SK-N-MC (cell line): ENCODE measurements around the gene ERG28.

Experiments used
- DNase-seq: peaks from one replicate; pipeline ENCODE4 v3.0.0-alpha.2; 2011; ENCODE audit warnings: low read depth, low spot score
- H3K27ac ChIP-seq: fragments of 200-600 bp; sonication (generic); 2 replicates; pipeline ENCODE4 v1.5.1; 2016; ENCODE audit warnings: mixed run types
- H3K36me3 ChIP-seq: fragments of 200-600 bp; sonication (generic); 2 replicates; pipeline ENCODE4 v1.6.1; 2017; ENCODE audit warnings: antibody characterized with exemption, low read length, mixed read lengths; ENCODE audit not compliant: insufficient read depth
- H3K4me3 ChIP-seq: fragments of 200-600 bp; sonication (generic); 2 replicates; pipeline ENCODE4 v1.5.1; 2016
- H3K9ac ChIP-seq: fragments of 200-600 bp; sonication (generic); 2 replicates; pipeline ENCODE4 v1.8.0; 2017; ENCODE audit warnings: mixed run types, mixed read lengths; ENCODE audit not compliant: insufficient read length
- H3K9me3 ChIP-seq: fragments of 200-600 bp; sonication (generic); 2 replicates; pipeline ENCODE4 v1.6.1; 2017; ENCODE audit warnings: low read depth, mild to moderate bottlenecking, antibody characterized with exemption, low read length, moderate library complexity, mixed read lengths
- EZH2 ChIP-seq: fragments of 200-600 bp; sonication (generic); IDR thresholded peaks from one replicate; pipeline ENCODE4 v1.6.1; 2017; ENCODE audit warnings: antibody characterized with exemption
- FOXP2 ChIP-seq: optimal IDR thresholded peaks from 2 replicates; pipeline ENCODE3; 2011; ENCODE audit warnings: mild to moderate bottlenecking, moderate library complexity; ENCODE audit not compliant: insufficient read depth; ENCODE audit errors: extremely low read length, control extremely low read depth
- POLR2AphosphoS5 ChIP-seq: IDR thresholded peaks from 2 replicates; pipeline ENCODE4 v1.6.1; 2012; ENCODE audit warnings: mild to moderate bottlenecking, low read depth, low read length, borderline replicate concordance

ERG28 gene

DNA sequence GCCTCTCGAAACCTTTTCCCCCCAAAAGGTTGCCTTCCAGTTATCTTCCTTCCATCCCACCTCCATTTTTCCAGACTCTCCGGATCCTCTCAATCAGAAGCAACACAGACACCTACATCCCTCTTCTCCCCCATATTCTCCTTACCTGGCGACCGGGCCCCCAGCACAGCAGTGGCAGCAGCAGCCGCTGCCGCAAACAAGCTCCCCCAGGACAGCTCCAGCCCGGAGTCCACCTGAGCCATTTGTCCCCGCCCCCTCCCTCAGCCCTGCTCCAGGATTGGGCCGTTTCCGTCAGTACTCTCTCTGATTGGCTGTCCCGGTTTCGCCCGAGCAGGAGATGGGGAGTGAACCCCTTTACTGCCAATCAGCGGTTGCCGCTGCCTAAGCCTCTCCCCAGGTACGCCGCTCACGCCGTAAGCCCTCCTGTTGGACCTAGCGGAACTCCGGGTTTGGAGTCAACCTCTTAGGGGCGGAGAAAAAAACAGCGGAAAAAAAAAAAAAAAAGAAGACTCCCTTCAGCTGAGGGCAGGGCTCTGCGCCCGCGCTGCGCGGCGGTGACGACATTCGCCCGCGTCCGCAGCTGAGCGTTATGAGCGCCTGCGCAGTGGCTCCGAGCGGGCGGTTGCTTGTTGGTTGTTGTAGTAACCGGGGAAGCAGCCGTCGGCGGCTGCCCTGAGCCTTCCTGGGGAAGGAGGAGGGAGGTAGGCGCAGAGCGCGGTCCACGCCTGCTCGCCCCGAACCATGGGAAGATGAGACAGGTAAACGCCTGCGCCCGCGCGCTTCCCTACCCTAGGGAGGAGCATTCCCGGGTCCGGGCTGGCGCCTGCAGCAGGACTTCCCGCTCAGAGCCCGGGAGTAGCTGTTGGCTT, at the start of gene ERG28, which contains the start of gene TTLL5:
TSS of gene ERG28 (minus strand) at position 247 of the 869 bp plus-strand sequence. CDS start 3,374 bp downstream, outside the sequence.
TSS of gene TTLL5 (plus strand) at position 617 of the 869 bp plus-strand sequence. CDS start 1,904 bp downstream, outside the sequence.
- Histone ChIP-seq H3K36me3 (peaks cover 48% of the 10 kb centered on the region), H3K9ac (peak within 1 kb of the TSS; percentile 74), H3K27ac (peak within 1 kb of the TSS; percentile 63), H3K4me3 (peak within 1 kb of the TSS; percentile 78), H3K9me3 (no peaks in the 10 kb centered on the region)
- DNase-seq, result peak; percentile 95
- TF ChIP-seq POLR2AphosphoS5, result peak; percentile 78
- TF ChIP-seq EZH2, result no peak
- TF ChIP-seq FOXP2, result no peak

DNA sequence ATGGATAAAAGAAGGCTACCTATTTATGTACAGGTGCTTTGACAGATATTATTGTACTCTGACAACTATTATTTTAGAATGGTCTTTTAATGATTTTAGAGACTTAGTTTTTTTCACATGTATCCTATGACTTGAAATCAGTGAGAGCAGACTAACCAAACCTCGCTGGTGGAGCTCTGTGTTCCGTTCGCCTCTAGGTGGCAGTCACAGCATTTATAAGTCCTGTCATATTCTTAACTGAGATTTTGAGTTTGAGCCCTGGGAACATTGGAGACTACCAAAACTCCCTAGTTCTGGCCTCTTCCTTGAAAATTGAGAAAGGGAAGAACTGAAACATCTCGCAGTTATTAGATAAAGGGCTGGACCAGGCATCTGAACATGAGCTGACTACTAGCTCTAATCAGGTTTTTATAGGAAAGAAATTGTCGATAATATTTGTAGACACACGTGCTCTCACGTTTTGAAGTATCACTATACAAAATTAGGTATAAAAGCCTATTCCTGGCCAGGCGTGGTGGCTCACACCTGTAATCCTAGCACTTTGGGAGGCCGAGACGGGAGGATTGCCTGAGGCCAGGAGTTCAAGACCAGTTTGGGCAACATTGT, 48.6 kb upstream of the ERG28 start:
- Histone ChIP-seq H3K36me3 (peaks cover 23% of the 10 kb centered on the region), H3K27ac (no peak overlapping the region), H3K9me3 (no peaks in the 10 kb centered on the region), H3K9ac (no peak overlapping the region), H3K4me3 (no peak overlapping the region)
- TF ChIP-seq POLR2AphosphoS5, result no peak
- TF ChIP-seq FOXP2, result no peak
- no peak for TF ChIP-seq EZH2
- DNase-seq, result peak; percentile 82

GRCh38 chr14:75705014-75705413, 44.3 kb upstream of the ERG28 start:
- Histone ChIP-seq H3K9ac (no peak overlapping the region), H3K27ac (no peak overlapping the region), H3K9me3 (no peaks in the 10 kb centered on the region), H3K4me3 (no peak overlapping the region), H3K36me3 (peaks cover 40% of the 10 kb centered on the region)
- no peak for TF ChIP-seq POLR2AphosphoS5
- TF ChIP-seq FOXP2, result no peak
- no peak for TF ChIP-seq EZH2
- no peak for DNase-seq

GRCh38 chr14:75703467-75703866, 42.8 kb upstream of the ERG28 start:
- Histone ChIP-seq H3K9ac (no peak overlapping the region), H3K4me3 (no peak overlapping the region), H3K27ac (no peak overlapping the region), H3K36me3 (peaks cover 50% of the 10 kb centered on the region), H3K9me3 (no peaks in the 10 kb centered on the region)
- TF ChIP-seq EZH2 (no peak), FOXP2 (no peak), POLR2AphosphoS5 (no peak)
- DNase-seq, result no peak

DNA sequence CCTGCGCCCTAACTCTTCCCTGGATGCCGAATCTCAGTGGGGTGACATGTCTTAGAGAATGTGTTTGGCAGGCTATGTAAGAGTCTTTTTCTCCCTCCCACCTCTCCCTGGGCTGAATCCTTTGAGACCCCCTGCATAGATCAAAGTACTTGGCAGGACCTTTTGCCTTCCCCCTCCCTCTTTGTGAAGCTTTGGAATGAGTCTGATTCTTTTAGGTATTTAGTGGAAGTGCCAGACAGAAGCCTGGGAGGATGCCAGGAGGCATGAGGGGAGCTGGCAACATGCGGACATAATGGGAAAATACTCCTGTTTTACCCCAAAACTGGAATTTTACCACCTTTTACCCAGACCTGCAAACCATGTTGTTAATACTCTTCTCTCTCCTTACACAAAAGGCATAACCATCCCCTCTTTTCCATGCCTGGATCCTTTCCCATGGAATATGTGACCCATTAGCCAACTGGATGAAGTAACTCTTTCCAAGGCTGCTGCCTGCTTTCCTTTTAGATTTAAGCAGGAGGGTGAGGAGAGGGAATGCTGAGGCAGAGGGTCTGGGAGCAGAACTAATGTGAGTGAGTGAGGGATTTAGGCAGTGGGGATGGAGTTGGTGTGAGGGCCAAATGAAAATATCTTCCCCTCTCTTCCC, 42.1 kb upstream of the ERG28 start:
- no peak overlapping the region for H3K27ac ChIP-seq
- H3K9me3 ChIP-seq, result no peaks in the 10 kb centered on the region
- no peak overlapping the region for H3K9ac ChIP-seq
- H3K36me3 ChIP-seq, result peaks cover 49% of the 10 kb centered on the region
- no peak overlapping the region for H3K4me3 ChIP-seq
- TF ChIP-seq EZH2 (no peak), POLR2AphosphoS5 (no peak), FOXP2 (no peak)
- no peak for DNase-seq

- TF ChIP-seq POLR2AphosphoS5, result no peak
- TF ChIP-seq FOXP2, result no peak
- no peak for TF ChIP-seq EZH2
- H3K4me3 ChIP-seq, result no peak overlapping the region
- H3K9me3 ChIP-seq, result no peaks in the 10 kb centered on the region
- DNase-seq, result no peak
- peaks cover 45% of the 10 kb centered on the region for H3K36me3 ChIP-seq
- H3K9ac ChIP-seq, result no peak overlapping the region
- no peak overlapping the region for H3K27ac ChIP-seq
Measured at GRCh38 chr14:75702122-75702521, 41.4 kb upstream of the ERG28 start.

- no peak for DNase-seq
- peaks cover 45% of the 10 kb centered on the region for H3K36me3 ChIP-seq
- no peak for TF ChIP-seq EZH2
- TF ChIP-seq FOXP2, result no peak
- TF ChIP-seq POLR2AphosphoS5, result no peak
Measured at GRCh38 chr14:75700295-75700694, 39.6 kb upstream of the ERG28 start.

DNA sequence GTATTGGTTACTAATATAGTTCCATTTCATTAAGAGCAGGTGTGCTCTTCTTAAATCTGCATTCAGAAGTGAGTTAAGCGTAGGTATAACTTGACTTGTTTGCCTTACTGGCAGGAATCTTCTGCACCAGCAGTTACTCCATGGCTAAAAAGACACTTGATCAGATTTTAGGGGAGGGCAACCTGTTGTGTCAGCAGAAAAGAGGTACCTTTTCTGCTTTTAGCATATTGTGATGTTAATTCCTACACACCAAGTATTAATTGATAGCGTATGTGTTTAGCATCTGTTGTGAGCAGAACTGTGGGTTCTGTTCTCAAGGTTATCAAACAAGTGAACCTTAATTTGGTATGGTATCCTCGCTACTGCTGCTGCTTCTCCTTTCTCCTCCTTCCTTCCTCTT, 38.7 kb upstream of the ERG28 start:
- no peaks in the 10 kb centered on the region for H3K9me3 ChIP-seq
- no peak for TF ChIP-seq EZH2
- TF ChIP-seq POLR2AphosphoS5, result no peak
- no peak for TF ChIP-seq FOXP2
- H3K36me3 ChIP-seq, result peaks cover 38% of the 10 kb centered on the region
- H3K27ac ChIP-seq, result no peak overlapping the region
- no peak for DNase-seq
- H3K9ac ChIP-seq, result no peak overlapping the region
- no peak overlapping the region for H3K4me3 ChIP-seq

More at GRCh38 chr14:75700295-75700694, 39.6 kb upstream of the ERG28 start:
- H3K27ac ChIP-seq, result no peak overlapping the region
- H3K9ac ChIP-seq, result no peak overlapping the region
- no peaks in the 10 kb centered on the region for H3K9me3 ChIP-seq
- H3K4me3 ChIP-seq, result no peak overlapping the region
